ENCODE results near the gene EDAR.

The EDAR gene

GRCh38 chr2:108988796-108989713 lies at the start of gene EDAR:
TSS of gene EDAR (minus strand) at chr2:108989220. CDS start at chr2:108931014, 58,206 bp downstream.
- DNase-seq, result peak; percentile 10

DNA sequence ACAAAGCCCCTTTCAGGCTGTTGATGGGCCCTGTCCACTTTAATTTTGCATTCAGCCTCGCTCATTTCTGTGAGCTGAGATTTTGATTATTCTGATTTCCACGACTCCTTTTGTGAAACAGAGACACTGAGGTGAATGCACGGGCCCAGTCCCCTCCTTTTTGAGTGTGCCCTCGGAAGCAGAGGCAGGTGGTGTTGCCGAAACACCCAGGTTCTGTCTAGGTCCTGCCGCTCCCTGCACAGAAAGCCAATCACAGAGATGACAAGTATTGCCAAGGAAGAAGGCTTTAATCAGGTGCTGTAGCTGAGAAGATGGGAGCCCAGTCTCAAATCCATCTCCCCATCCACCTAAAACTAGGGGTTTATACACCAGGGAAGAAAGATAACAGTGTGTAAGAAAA lies 44.2 kb upstream of the EDAR start:
- no peak for DNase-seq

DNA sequence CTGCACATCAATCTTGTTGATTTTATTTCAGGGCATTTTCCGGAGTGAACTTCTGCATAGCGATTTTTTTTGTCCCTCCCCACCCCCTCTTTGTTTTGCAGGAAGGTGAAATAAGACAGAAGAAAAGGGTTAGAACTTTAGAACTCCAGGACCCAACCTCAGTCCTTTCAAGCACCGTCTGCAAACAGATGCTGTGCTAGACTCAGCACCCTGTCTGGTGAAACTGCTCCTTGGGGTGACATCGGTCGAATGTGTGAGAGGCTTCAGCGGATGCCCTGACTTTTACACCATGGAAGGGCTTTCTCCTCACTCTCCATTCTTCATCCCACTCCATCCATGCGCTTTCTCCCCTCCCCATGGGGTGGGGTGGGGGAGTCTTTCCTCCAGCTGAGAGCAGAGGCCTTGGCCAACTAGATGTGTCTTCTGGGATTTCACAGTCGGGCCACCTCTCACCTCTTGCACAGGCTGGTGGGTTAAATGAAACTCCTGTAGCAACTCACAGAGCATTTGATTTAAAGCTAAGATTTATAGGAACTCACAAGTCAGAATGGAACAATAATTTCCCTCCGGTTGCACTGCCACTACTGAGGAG lies 43.3 kb upstream of the EDAR start:
- DNase-seq, result peak; percentile 6

- DNase-seq, result peak; percentile 43
Observed at GRCh38 chr2:109031476-109032228, 42.6 kb upstream of the EDAR start.

GRCh38 chr2:109030870-109031475 lies 42.0 kb upstream of the EDAR start:
- DNase-seq, result no peak

DNA sequence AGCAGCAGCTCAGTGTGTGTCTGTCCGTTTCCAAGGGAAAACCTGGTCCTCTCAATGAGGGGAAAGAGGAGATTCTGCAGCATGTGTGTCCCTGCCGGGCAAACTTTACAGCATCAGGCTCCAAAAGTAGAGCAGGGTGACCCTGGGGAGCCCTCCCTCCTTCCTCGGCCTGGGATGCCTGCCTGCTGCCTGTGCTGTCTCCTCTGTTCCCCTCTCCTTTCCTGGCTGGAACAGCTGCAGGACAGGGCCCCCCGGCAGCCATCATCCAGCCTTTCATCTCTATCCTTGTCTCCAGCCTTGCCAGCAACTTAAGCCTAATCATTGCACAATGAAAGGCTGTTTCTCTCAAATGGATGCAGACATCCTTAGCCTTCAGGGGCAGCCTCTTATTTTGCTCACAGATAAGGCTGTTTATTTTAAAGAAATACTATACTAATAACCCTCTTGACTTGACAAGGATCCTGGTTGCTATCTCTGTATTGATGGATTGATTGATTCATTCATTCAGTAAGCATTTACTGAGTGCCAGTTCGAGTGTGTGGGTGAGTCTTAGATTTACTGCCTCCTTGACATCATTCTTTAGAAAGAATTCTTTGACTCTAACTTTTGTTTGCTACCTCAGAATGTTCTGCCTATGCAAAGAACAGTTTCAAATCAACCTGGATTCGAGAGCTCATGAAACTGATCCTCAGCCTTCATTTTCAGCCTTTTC lies 40.6 kb upstream of the EDAR start:
- no peak for DNase-seq

DNA sequence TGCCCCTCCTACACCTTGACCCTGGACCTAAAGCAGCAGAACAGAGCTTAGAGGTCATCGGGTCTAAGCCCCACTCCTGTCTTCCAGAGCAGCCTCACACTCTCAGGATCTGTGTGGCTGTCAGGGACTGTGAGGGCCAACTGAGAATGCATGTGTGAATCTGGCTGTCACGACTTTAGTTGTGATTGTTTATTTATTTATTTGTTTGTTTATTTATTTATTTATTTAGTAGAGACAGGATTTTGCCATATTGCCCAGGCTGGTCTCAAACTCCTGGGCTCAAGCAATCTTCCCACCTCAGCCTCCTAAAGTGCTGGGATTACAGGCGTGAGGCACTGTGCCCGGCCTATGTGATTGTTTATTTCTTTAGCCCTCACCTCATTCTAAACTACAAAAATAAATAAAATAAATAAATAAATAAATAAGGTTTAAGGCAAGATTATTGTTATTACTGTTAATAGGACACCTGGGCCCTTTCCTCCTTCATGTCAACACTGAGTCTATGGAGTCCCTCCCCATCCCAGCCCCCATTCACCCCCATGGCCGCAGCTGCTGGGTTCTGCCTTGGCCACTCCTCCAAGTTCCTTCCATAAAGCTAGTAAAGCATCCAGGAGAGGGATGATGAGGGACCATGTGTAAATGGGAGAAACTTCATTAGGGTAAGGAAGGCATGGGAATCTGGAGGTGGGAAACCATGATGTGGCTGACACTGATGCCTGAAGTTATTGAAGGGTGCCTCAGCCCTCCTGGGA lies 39.9 kb upstream of the EDAR start:
- no peak for DNase-seq

DNA sequence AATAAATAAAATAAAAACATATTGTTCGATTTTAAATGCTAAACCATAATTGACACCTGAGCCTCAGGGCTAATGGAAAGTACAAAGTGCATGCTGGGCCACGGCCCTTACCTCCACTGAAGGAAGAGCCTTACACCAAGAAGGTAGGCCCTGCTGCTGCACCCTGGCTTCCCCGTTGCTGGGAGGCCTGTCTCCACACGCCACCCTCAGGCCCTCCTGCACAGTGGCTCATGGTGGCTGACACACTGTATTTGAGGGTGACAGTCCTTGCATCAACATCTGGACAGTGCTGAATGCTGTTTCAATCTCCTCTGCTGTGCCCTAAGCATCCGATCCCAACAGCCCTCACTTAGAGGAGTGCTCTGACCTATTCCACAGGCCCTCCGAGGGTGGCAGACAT lies 39.3 kb upstream of the EDAR start:
- no peak for DNase-seq

- DNase-seq, result no peak
Observed at GRCh38 chr2:109027702-109028101, 38.7 kb upstream of the EDAR start.

DNA sequence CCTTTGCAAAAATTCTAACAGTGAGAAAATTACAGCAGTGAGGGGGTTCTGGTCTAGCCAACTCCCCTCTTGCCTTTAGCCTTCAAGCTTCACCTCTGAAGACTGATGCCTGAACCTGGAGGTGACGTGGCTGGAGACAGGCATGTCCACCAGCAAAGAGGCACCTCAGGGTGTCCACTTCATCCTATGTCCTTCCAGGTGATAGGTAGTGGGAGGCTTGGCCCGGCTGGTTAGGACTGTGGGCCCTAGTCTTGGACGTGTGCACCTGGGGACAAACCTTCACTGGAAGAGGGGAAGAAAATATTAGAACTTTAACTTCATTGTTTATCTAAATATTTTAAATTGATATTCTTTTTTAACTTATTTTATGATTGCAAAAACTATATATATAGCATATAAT lies 35.5 kb upstream of the EDAR start:
- no peak for DNase-seq

- no peak for DNase-seq
Observed at GRCh38 chr2:109021895-109022300, 32.9 kb upstream of the EDAR start.

DNA sequence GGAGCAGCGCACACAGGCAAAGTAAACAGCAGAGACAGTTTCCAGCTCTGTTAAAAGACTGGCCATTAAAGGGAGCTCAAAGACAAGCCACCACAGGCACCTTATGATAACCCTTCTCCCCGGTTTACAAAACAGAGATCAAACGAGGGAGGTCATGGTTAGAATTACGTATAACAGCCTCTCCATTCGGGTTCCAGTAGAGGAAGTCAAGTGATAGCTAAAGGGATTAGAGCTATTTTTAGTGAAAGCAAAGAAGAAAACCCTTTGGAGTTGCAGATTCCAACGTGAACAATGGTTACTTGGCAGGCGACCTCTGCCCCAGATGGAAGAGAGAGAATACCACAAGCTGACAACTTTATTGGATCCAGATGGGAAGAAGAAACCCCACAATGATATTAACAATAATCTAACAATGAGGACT lies 31.2 kb upstream of the EDAR start:
- DNase-seq, result no peak

GRCh38 chr2:109018452-109018851 lies 29.4 kb upstream of the EDAR start:
- DNase-seq, result no peak

GRCh38 chr2:109017017-109017416 lies 28.0 kb upstream of the EDAR start:
- no peak for DNase-seq

- DNase-seq, result no peak
Observed at GRCh38 chr2:109016376-109016775, 27.4 kb upstream of the EDAR start.

GRCh38 chr2:109014476-109014875 lies 25.5 kb upstream of the EDAR start:
- DNase-seq, result no peak

- DNase-seq, result no peak
Observed at GRCh38 chr2:109013051-109013450, 24.0 kb upstream of the EDAR start.

DNA sequence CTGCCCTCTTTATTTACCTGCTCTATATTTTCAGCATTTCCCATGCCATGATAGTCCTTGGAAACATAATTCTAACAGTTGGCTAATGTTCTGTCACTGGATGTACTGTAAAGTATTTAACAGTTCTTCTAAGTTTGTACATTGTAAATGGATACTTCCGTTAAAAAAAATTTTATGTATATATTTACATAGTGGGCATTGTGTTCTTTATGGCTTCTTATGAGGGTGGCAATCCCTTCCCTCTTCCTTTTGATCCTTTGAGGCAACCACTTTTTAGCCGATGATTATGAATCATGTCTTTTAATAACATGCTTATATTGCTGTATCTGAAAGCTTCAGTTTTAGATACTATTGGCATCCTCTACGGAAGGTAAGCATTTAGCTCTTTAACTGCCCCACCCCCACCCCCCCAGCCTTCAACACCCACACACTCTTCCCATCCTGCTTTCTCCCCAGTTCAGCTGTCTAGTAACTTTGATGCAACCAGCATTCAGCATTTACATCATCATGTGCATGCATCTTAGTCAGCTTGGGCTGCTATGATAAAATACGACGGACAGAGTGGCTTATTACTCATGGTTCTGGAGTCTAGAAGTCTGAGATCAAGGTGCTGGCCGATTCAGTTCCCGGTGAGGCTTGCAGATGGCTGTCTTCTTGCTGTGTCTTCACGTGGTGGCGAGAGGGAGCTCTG lies 21.0 kb upstream of the EDAR start:
- no peak for DNase-seq

DNA sequence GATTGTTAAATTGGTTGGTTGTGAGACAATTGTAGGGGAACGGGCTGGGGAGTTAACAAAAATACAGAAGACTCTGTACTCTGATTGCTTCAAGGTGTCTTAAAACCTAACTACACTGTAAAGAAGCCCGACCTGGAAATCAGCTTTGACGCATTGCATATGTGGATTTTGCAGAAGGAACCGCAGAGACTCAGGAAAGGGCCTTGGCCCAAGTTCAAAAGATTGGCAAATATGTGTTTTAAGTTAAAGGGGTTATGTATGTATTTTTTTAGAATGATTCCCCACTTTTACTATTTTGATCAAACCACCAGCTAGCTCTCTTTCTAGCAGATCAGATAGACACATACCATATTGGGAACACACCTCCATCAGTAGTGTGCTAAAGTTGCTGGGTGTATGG lies 18.0 kb upstream of the EDAR start:
- DNase-seq, result no peak

DNA sequence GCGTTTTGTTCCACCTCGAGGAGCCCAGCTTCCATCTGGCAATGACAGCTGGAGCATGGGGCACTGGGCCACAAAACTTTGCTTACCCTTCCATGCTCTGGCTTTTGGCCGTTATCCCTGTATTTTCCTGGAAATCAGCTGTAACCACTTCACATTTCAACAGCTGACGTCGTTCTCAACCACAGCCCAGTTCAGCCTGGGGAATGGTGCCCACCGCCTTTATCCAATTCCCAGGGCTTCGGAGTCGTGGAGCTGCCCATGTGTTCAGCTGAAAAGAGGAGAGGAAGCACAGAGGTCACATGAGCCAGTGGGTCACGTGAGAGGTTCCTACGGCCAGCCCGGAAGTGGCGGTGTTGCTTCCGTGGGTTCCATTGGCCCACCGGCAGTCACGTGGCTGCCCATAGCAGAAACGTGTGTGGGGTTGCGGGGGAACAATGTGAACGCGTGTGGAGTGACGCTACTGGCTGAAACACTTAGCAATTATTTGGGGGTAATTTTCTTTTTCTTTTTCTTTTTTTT lies 16.7 kb upstream of the EDAR start:
- no peak for DNase-seq

GRCh38 chr2:109001201-109001600 lies 12.2 kb upstream of the EDAR start:
- DNase-seq, result no peak
